NB4 (cell line): Measurements from ENCODE around the gene SPIB.

Experiments
- MAX ChIP-seq: IDR thresholded peaks from 2 replicates; pipeline ENCODE4 v1.6.1; 2011; ENCODE audit warnings: low read depth, low read length
- POLR2A ChIP-seq: IDR thresholded peaks from 2 replicates; pipeline ENCODE4 v1.6.1; 2011; ENCODE audit warnings: mild to moderate bottlenecking; ENCODE audit not compliant: insufficient read length; ENCODE audit errors: extremely low read depth
- TF ChIP-seq, protein P1 (sequence below): IDR thresholded peaks from one replicate; pipeline ENCODE4 v1.5.1; 2012; ENCODE audit warnings: low read depth, low read length

- TF ChIP-seq, protein P1, sequence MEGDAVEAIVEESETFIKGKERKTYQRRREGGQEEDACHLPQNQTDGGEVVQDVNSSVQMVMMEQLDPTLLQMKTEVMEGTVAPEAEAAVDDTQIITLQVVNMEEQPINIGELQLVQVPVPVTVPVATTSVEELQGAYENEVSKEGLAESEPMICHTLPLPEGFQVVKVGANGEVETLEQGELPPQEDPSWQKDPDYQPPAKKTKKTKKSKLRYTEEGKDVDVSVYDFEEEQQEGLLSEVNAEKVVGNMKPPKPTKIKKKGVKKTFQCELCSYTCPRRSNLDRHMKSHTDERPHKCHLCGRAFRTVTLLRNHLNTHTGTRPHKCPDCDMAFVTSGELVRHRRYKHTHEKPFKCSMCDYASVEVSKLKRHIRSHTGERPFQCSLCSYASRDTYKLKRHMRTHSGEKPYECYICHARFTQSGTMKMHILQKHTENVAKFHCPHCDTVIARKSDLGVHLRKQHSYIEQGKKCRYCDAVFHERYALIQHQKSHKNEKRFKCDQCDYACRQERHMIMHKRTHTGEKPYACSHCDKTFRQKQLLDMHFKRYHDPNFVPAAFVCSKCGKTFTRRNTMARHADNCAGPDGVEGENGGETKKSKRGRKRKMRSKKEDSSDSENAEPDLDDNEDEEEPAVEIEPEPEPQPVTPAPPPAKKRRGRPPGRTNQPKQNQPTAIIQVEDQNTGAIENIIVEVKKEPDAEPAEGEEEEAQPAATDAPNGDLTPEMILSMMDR: no peak
- TF ChIP-seq MAX: no peak
- TF ChIP-seq POLR2A: no peak
These were observed 59.2 kb downstream of the SPIB start for GRCh38 chr19:50477751-50478515.
